Measurements from ENCODE around the gene NTM.

Gene NTM

GRCh38 chr11:132036746-132037466 lies 666.5 kb downstream of the NTM start:
- no peak for DNase-seq

- DNase-seq, result no peak
These were observed 667.0 kb downstream of the NTM start for GRCh38 chr11:132037467-132037862.

GRCh38 chr11:132037956-132038355 lies 667.5 kb downstream of the NTM start:
- DNase-seq, result no peak

GRCh38 chr11:132039521-132039920 lies 669.1 kb downstream of the NTM start:
- DNase-seq, result no peak

- no peak for DNase-seq
These were observed 671.9 kb downstream of the NTM start for GRCh38 chr11:132042296-132042695.

- DNase-seq, result no peak
These were observed 673.3 kb downstream of the NTM start for GRCh38 chr11:132043714-132044113.

GRCh38 chr11:132045107-132045506 lies 674.7 kb downstream of the NTM start:
- DNase-seq, result no peak

GRCh38 chr11:132046288-132046865 lies 676.0 kb downstream of the NTM start:
- no peak for DNase-seq

- no peak for DNase-seq
These were observed 676.8 kb downstream of the NTM start for GRCh38 chr11:132047167-132047566.

- DNase-seq, result no peak
These were observed 677.6 kb downstream of the NTM start for GRCh38 chr11:132048040-132048439.

- no peak for DNase-seq
These were observed 678.8 kb downstream of the NTM start for GRCh38 chr11:132049205-132049604.

GRCh38 chr11:132050049-132050448 lies 679.6 kb downstream of the NTM start:
- no peak for DNase-seq

GRCh38 chr11:132050577-132051165 lies 680.3 kb downstream of the NTM start:
- no peak for DNase-seq

GRCh38 chr11:132051704-132052103 lies 681.3 kb downstream of the NTM start:
- no peak for DNase-seq

- no peak for DNase-seq
These were observed 681.9 kb downstream of the NTM start for GRCh38 chr11:132052342-132052741.

GRCh38 chr11:132052904-132053303 lies 682.5 kb downstream of the NTM start:
- no peak for DNase-seq

- DNase-seq, result no peak
These were observed 684.4 kb downstream of the NTM start for GRCh38 chr11:132054822-132055221.

- no peak for DNase-seq
These were observed 684.9 kb downstream of the NTM start for GRCh38 chr11:132055296-132055695.

GRCh38 chr11:132056689-132057088 lies 686.3 kb downstream of the NTM start:
- DNase-seq, result no peak

- no peak for DNase-seq
These were observed 686.9 kb downstream of the NTM start for GRCh38 chr11:132057266-132057665.

GRCh38 chr11:132058211-132058772 lies 687.9 kb downstream of the NTM start:
- DNase-seq, result no peak

GRCh38 chr11:132060567-132060966 lies 690.2 kb downstream of the NTM start:
- DNase-seq, result no peak

- DNase-seq, result no peak
These were observed 691.6 kb downstream of the NTM start for GRCh38 chr11:132062031-132062430.

GRCh38 chr11:132062541-132062940 lies 692.1 kb downstream of the NTM start:
- DNase-seq, result no peak

Measured in activated T-cell treated with anti-CD3 and anti-CD28 coated beads, Interleukin-2, amount 50 U/mL, for 48 hours (primary cell).